ENCODE results near the gene LDLRAP1.

GRCh38 chr1:25580927-25581326 lies 37.5 kb downstream of the LDLRAP1 start:
- TF ChIP-seq POLR2A (IDR thresholded peaks at IDR 0.05; ENCODE audit: low read depth, low read length) (no peak), MAX (IDR thresholded peaks at IDR 0.05; ENCODE audit: insufficient read depth, insufficient read length) (no peak)

Measured in endothelial cell of umbilical vein (primary cell).